DMS79 treated with DMSO at 0.1 percent for 48 hours (cell line): Measurements from ENCODE around the gene SCO2.

Experiments
- DNase-seq: peaks from one replicate; lab custom pipeline; 2025; lab: John Stamatoyannopoulos, UW

SCO2 gene

DNA sequence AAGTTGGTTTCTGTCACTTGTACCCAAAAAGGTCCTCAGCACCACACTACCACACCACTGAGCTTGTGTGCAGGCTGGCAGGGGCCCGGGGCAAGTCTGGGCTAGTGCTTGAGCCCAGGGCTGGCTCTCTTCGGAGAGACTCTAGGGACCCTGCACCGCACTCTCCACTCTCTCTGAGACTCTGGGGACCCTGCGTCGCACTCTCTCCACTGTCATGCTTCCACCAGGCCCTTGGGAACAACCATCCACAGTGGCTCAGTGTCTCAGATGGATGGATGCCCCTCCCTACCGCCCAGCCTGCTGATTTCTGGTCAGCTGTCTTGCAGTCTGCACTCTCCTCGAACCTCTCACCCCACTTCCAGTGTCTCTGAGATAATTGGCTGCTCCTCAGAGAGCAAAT is 48.5 kb downstream of the SCO2 start:
- DNase-seq = peak; percentile 11

DNA sequence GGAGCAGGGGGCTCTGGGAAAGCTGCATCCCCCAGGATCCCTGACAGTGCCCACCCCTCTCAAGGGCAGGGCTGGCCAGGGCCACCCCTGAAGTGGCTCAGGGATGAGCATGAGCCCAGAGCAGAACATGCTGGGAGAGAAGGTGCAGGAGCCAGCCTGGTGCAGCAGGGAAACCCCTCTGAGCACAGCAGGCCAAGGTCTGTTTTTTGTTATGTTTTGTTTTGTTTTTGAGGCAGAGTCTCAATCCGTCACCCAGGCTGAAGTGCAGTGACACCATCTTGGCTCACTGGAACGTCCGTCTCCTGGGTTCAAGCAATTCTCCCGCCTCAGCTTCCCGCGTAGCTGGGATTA is 49.8 kb downstream of the SCO2 start:
- DNase-seq = no peak

DNA sequence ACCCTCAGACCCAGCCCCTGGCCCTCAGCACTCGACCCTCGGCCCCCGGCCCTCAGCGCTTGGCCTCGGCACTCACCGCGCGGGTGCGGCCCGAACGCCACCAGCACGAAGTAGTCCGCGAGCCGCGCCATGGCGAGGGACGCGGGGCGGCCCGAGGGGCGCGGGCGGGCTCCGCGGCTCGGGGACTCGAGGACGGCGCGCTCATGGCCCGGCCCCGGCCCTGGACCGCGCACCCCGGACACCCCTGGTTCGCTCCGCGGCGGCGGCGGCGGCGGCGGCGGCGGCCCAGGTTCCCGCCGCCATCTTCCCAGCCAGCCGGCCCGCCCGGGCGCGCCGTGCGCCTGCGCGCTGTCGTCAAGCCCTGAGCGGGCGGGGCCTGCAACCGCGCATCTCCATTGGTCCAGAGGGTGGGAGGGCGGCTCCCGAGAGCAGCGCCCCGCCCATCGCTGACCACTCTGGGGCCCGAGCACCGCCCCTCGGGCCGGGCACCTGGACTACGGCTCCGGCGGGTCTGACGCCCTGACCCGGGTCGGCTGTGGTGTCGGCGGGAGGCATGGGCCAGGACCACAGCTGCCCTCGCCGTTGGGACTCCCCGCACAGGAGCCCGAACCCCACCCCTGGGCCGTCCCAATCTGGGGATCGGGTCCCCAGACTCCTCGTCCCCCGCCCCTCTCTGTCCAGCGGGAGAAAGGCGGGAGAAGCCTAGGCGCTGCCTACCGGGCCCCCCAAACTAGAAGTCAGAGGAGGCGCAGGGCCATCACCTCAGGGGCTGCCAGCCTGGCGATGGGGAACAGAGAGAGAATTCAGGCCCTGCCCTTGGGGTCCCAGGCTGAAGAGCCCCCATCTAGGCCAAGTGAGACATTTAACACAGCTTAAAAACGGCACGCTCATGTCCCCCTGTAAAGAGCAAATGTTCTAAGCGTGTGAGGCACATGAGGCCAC is 50.4 kb downstream of the SCO2 start, which contains the start of gene SBF1:
SBF1 (minus strand) TSS at position 326 of the 942 bp plus-strand sequence; CDS start at position 131, 195 bp downstream.
- peak; percentile 52 for DNase-seq

GRCh38 chr22:50473855-50474671 is 51.3 kb downstream of the SCO2 start:
- no peak for DNase-seq
